K562 (cell line): ENCODE measurements around the gene AMN1. TPM values are rescaled to one million over a fixed set of nuclear protein-coding genes. Genes with fewer than 3 reads are reported as not detected.

Source experiments
- CBFA2T3 ChIP-seq: fragments of 450-650 bp; IDR thresholded peaks from 2 replicates; pipeline ENCODE4 v1.6.1; 2017
- DMBX1 ChIP-seq: fragments of 250-450 bp; sonication (Bioruptor Pico); IDR thresholded peaks from 2 replicates; pipeline ENCODE4 v1.8.0; 2022; ENCODE audit warnings: inconsistent platforms, mild to moderate bottlenecking, moderate library complexity, borderline replicate concordance
- EP300 ChIP-seq: IDR thresholded peaks from 2 replicates; pipeline ENCODE4 v1.6.1; 2012; ENCODE audit warnings: low read length, improper control_type of control experiment
- HDAC3 ChIP-seq: fragments of 450-650 bp; IDR thresholded peaks from 2 replicates; pipeline ENCODE4 v1.6.1; 2018; ENCODE audit warnings: borderline replicate concordance, mild to moderate bottlenecking, moderate library complexity; ENCODE audit not compliant: partially characterized antibody
- L3MBTL2 ChIP-seq: fragments of 450-650 bp; IDR thresholded peaks from 2 replicates; pipeline ENCODE4 v1.6.1; 2016; ENCODE audit warnings: mild to moderate bottlenecking, moderate library complexity
- MAFF ChIP-seq: IDR thresholded peaks from 2 replicates; pipeline ENCODE4 v1.6.1; 2012; ENCODE audit warnings: low read length, improper control_type of control experiment
- MEIS2 ChIP-seq: fragments of 450-650 bp; IDR thresholded peaks from 2 replicates; pipeline ENCODE4 v1.6.1; 2014; ENCODE audit warnings: mild to moderate bottlenecking; ENCODE audit not compliant: partially characterized antibody
- MTA3 ChIP-seq: fragments of 450-650 bp; formaldehyde crosslinking; IDR thresholded peaks from 2 replicates; pipeline ENCODE4 v1.6.1; 2017; ENCODE audit warnings: mild to moderate bottlenecking, borderline replicate concordance
- NFATC3 ChIP-seq: fragments of 450-650 bp; IDR thresholded peaks from 2 replicates; pipeline ENCODE4 v1.6.1; 2017; ENCODE audit warnings: mild to moderate bottlenecking
- NR2C2 ChIP-seq, 2 experiments: fragments of 200-800 bp in 1 of 2; sonication (Bioruptor generic) in 1 of 2; sonication (generic) in 1 of 2; formaldehyde crosslinking in 1 of 2; IDR thresholded peaks; 2 replicates each; pipeline versions ENCODE4 v1.6.1 to v1.8.0; 2016 to 2022; ENCODE audit warnings: mild to moderate bottlenecking in 1 of 2, missing compliant biosample characterization in 1 of 2, missing genetic modification characterization in 1 of 2, missing genetic modification reagents in 1 of 2
- NRF1 ChIP-seq, 2 experiments: fragments of 450-650 bp; IDR thresholded peaks in 1 of 2; conservative IDR thresholded peaks in 1 of 2; 2 replicates each; pipeline ENCODE4 v1.6.1; 2014; ENCODE audit warnings: mild to moderate bottlenecking in 2 of 2
- SMARCA4 ChIP-seq: fragments of 450-650 bp; IDR thresholded peaks from 2 replicates; pipeline ENCODE4 v1.6.1; 2016
- SOX6 ChIP-seq: fragments of 450-650 bp; IDR thresholded peaks from 2 replicates; pipeline ENCODE4 v1.6.1; 2014; ENCODE audit warnings: mild to moderate bottlenecking
- TCF3 ChIP-seq: sonication (generic); formaldehyde crosslinking; IDR thresholded peaks from 2 replicates; pipeline ENCODE4 v1.4.0; 2020; ENCODE audit warnings: mild to moderate bottlenecking, missing genetic modification reagents
- ZKSCAN1 ChIP-seq: fragments of 150-350 bp; IDR thresholded peaks from 2 replicates; pipeline ENCODE4 v1.6.1; 2016; ENCODE audit warnings: low read depth, low read length
- polyA plus RNA-seq, 8 experiments: library from polyadenylated mRNA; depleted of rRNA in 4 of 8; stranded (reverse) in 5 of 8; unstranded in 3 of 8; fragments of >200 nt; fragmentation: Nextera tagmentation in 2 of 8; fragmentation: Illumina TruSeq in 1 of 8; extraction: Ambion mirVana in 2 of 8; extraction: Trizol in 1 of 8; gene quantifications; 2 replicates each; pipeline versions ENCODE4 v1.2.1 to v1.2.3, GENCODE V29; 2011 to 2014; ENCODE audit warnings: inconsistent platforms in 1 of 8, missing spikeins in 1 of 8
- total RNA-seq, 7 experiments: library from RNA; depleted of rRNA in 6 of 7; stranded (reverse); fragments of >200 nt in 6 of 7; fragmentation: Illumina TruSeq in 2 of 7; extraction: Trizol in 2 of 7; gene quantifications; 2 replicates each; pipeline versions ENCODE4 v1.2.1 to v1.2.3, GENCODE V29; 2011 to 2021; ENCODE audit warnings: low replicate concordance in 1 of 7
- TF ChIP-seq, protein P1 (sequence below): fragments of 250-450 bp; sonication (Bioruptor Pico); IDR thresholded peaks from 2 replicates; pipeline ENCODE4 v1.5.1; 2021; ENCODE audit warnings: mild to moderate bottlenecking
- TF ChIP-seq, protein P2 (sequence below): fragments of 450-650 bp; IDR thresholded peaks from 2 replicates; pipeline ENCODE4 v1.6.1; 2016
- TF ChIP-seq, protein P3 (sequence below): sonication (generic); formaldehyde crosslinking; IDR thresholded peaks from 2 replicates; pipeline ENCODE4 v1.8.1; 2023; ENCODE audit warnings: mild to moderate bottlenecking, missing genetic modification reagents
- TF ChIP-seq, protein P4 (sequence below), 2 experiments: fragments of 450-650 bp; conservative IDR thresholded peaks; 2 replicates each; pipeline ENCODE4 v1.6.1; 2017; ENCODE audit warnings: mild to moderate bottlenecking in 2 of 2, moderate library complexity in 2 of 2
- TF ChIP-seq, protein P5 (sequence below): sonication (generic); IDR thresholded peaks from 2 replicates; pipeline ENCODE4 v1.6.1; 2016

Gene AMN1
- total and polyA plus RNA-seq, 9 of the 15 experiments (the other 6 are each of a cell fraction or from before 2014, with no cell fraction given), result 5.2 to 27.6 (median 13.0) TPM

DNA sequence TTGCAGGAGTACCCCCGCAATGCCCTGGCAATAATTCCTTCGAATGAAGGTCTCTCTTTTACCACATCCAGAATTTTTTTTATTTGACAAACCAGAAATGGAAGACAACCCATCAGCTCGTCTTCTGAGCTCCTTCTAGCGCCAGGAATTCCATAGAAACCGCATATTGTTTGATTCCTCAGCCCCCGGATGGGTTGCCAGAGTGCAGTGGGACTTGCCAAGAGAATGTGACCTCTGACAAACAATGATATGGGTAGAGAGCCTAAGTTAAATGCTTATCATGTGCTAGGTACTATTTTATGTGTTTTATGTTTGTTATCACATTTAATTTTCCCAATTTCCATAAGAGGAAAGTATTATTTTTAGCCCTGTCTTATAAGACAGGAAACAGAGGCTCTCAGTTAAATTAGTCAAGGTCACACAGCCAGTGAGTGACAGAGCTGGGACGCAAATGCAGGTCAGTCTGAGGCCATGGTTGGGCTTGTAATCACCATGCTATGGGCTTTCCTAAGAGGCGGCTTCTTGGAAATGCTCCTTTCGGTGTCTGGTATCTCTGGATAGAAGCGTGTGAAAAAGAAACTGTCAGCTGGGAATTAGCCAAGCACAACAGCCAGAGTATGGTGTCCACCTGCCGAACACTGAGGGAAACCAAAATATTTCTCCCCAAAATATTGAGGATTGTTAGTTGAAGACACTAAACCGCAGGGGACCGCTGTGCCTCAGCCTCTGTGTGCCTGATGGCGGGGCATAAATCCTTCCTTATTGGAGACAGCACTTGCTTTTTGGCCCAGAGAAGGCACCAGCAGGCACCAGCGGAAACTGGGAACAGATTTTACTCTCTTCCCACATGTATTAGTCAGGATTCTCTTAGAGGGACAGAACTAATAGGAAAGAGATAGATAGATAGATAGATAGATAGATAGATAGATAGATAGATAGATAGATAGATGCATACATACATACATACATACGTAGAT, 98.8 kb downstream of the AMN1 start (continued):
- TF ChIP-seq, protein P1, sequence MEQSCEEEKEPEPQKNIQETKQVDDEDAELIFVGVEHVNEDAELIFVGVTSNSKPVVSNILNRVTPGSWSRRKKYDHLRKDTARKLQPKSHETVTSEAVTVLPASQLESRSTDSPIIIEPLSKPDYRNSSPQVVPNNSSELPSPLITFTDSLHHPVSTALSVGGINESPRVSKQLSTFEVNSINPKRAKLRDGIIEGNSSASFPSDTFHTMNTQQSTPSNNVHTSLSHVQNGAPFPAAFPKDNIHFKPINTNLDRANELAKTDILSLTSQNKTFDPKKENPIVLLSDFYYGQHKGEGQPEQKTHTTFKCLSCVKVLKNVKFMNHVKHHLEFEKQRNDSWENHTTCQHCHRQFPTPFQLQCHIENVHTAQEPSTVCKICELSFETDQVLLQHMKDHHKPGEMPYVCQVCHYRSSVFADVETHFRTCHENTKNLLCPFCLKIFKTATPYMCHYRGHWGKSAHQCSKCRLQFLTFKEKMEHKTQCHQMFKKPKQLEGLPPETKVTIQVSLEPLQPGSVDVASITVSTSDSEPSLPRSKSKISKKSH, result no peak
- TF ChIP-seq CBFA2T3, result peak; percentile 64
- TF ChIP-seq MEIS2, result peak; percentile 37
- peak; percentile 43 for TF ChIP-seq HDAC3
- 0 out of 4 replicates have a peak, but pooled peaks of 1 of the 2 experiments have one; percentile 31 for TF ChIP-seq NRF1 (conservative IDR thresholded peaks at IDR 0.05 in 1 of 2, IDR thresholded peaks at IDR 0.05 in 1 of 2)
- TF ChIP-seq, protein P2, sequence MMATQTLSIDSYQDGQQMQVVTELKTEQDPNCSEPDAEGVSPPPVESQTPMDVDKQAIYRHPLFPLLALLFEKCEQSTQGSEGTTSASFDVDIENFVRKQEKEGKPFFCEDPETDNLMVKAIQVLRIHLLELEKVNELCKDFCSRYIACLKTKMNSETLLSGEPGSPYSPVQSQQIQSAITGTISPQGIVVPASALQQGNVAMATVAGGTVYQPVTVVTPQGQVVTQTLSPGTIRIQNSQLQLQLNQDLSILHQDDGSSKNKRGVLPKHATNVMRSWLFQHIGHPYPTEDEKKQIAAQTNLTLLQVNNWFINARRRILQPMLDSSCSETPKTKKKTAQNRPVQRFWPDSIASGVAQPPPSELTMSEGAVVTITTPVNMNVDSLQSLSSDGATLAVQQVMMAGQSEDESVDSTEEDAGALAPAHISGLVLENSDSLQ, result peak; percentile 93
- peak; percentile 68 for TF ChIP-seq TCF3
- TF ChIP-seq, protein P3, sequence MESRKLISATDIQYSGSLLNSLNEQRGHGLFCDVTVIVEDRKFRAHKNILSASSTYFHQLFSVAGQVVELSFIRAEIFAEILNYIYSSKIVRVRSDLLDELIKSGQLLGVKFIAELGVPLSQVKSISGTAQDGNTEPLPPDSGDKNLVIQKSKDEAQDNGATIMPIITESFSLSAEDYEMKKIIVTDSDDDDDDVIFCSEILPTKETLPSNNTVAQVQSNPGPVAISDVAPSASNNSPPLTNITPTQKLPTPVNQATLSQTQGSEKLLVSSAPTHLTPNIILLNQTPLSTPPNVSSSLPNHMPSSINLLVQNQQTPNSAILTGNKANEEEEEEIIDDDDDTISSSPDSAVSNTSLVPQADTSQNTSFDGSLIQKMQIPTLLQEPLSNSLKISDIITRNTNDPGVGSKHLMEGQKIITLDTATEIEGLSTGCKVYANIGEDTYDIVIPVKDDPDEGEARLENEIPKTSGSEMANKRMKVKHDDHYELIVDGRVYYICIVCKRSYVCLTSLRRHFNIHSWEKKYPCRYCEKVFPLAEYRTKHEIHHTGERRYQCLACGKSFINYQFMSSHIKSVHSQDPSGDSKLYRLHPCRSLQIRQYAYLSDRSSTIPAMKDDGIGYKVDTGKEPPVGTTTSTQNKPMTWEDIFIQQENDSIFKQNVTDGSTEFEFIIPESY (CRISPR knock-in tag), result 0 out of 2 replicates have a peak, but pooled peaks have one; percentile 25
- 0 out of 2 replicates have a peak, but pooled peaks have one; percentile 29 for TF ChIP-seq SOX6
- no peak for TF ChIP-seq NFATC3
- TF ChIP-seq, protein P4, sequence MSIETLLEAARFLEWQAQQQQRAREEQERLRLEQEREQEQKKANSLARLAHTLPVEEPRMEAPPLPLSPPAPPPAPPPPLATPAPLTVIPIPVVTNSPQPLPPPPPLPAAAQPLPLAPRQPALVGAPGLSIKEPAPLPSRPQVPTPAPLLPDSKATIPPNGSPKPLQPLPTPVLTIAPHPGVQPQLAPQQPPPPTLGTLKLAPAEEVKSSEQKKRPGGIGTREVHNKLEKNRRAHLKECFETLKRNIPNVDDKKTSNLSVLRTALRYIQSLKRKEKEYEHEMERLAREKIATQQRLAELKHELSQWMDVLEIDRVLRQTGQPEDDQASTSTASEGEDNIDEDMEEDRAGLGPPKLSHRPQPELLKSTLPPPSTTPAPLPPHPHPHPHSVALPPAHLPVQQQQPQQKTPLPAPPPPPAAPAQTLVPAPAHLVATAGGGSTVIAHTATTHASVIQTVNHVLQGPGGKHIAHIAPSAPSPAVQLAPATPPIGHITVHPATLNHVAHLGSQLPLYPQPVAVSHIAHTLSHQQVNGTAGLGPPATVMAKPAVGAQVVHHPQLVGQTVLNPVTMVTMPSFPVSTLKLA (conservative IDR thresholded peaks at IDR 0.05), result peak in 1 of 2 experiments; percentile 56; a peak in 1 of 4 replicates
- no peak for TF ChIP-seq ZKSCAN1
- TF ChIP-seq L3MBTL2, result peak; percentile 51
- no peak for TF ChIP-seq NR2C2 (CRISPR knock-in tag; IDR thresholded peaks at IDR 0.05)
- peak; percentile 76 for TF ChIP-seq NR2C2 (tag; IDR thresholded peaks at IDR 0.05)
- 0 out of 2 replicates have a peak, but pooled peaks have one; percentile 34 for TF ChIP-seq SMARCA4
- TF ChIP-seq, protein P5, sequence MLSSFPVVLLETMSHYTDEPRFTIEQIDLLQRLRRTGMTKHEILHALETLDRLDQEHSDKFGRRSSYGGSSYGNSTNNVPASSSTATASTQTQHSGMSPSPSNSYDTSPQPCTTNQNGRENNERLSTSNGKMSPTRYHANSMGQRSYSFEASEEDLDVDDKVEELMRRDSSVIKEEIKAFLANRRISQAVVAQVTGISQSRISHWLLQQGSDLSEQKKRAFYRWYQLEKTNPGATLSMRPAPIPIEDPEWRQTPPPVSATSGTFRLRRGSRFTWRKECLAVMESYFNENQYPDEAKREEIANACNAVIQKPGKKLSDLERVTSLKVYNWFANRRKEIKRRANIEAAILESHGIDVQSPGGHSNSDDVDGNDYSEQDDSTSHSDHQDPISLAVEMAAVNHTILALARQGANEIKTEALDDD, result 0 out of 2 replicates have a peak, but pooled peaks have one; percentile 44
- no peak for TF ChIP-seq MAFF
- TF ChIP-seq EP300, result peak; percentile 61; the same call in 1 of the 2 replicates
- peak; percentile 36; the same call in 1 of the 2 replicates for TF ChIP-seq DMBX1
- no peak for TF ChIP-seq MTA3
